GM18909 (cell line): ENCODE data around the gene RADIL.

Experiments
- ATAC-seq: cut with Tn5 transposase; IDR thresholded peaks from one replicate; pipeline ENCODE4 v1.9.1; 2021; ENCODE audit warnings: mild to moderate bottlenecking; ENCODE audit not compliant: unreplicated experiment, poor library complexity

RADIL gene

DNA sequence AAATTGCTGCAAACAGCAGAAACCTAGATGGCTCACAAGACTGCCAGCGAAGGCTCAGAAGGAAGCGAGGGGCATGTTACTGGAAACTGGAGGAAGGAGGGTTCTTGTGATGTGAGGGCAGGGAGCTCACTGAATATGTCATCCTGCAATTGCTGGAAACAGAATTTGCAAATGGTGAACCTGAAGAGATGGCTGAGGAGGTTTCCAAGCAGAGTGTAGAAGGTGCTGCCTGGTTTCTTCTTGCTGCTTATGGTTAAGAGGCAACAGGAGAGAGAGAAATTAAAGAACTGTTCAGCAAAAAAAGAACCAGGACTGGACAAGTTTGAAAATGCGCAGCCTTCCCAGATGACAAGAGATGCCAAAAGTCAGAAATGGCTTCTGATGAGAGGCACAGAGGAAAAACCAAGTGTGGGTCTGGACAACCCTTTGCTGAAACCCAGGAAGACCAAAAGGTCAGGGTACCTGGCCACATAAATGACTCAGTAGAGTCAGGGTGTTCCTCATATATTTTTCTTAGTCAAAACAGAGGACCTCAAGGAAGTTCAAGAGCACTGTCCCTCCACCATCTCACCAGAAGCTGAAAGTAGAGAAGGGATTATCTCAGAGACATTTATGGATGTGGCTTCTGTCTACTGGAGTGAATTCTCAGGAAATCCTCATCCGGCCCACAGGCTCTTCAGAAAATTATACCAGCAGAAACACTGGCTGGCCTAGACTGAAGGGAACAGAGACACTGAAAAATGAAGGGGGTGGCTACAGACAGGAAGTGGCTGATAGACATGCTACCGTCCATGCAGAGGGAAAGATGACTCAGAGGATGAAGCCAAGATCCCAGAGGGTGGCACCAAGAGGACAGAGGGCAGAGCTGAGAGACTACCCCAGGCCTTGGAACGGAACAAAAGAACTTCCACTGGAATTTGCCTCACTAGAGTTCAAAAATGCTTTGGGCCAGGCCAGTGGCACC, 31.8 kb downstream of the RADIL start:
- ATAC-seq = no peak

DNA sequence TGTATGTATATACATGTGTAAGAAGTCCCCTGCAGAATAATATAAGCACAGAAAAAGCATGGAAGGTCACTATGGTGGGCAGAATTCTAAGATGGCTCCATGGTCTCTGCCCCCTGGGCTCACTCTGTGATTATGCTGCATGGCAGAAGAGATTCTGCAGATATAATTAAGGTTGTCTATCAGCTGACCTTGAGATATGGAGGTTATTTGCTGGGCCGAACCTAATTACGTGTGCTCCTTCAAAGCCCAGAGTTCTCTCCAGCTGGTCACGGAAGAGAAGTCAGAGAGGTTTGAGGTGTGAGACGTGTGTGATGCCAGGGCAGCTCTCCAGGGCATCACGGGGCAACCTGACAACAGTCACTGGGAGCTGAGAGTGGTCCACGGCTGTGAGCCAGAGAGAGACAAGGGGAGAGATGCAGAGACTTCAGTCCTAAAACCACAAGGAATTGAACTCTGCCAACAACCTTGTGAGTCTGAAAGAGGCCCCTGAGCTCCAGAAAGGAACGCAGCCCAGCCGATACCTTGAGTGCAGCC, 33.2 kb downstream of the RADIL start:
- no peak for ATAC-seq

DNA sequence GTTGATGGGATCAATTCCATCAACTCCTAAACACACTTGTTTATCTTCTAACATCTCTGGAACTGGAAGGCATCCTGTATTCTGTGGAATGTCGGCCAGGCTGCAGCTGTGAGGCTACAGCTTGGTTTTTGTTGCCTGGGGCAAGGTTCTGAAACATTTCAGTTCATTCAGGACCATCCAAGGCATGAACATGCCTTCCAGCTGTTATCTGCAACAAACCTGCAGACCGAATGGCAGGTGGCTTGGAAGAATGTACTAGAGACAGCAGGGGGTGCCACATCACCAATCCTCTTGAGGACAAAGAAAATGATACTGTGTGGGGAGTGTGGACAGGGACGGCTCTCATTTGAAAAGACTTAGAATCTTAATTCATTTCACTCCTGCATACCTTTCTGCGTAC, 34.1 kb downstream of the RADIL start:
- no peak for ATAC-seq

DNA sequence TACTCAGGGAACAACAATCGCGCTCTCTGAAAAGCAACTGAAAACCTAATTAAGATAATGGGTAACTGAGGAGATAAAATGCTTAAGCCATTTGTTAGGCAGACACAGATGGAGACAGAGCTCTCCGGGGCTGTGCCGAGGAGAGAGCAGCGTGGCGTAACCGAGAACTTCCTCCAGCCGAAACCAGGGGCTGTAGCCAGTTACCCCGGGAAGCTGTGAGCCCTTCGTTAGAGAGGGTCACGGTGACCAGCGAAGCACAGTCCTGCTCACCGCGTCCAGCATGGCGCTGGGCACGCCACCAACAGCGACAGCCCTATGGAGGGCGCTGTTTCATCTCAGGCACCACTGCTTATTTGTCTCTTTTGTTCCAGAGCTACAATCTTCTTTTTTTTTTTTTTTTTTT, 37.8 kb downstream of the RADIL start:
- ATAC-seq = no peak

DNA sequence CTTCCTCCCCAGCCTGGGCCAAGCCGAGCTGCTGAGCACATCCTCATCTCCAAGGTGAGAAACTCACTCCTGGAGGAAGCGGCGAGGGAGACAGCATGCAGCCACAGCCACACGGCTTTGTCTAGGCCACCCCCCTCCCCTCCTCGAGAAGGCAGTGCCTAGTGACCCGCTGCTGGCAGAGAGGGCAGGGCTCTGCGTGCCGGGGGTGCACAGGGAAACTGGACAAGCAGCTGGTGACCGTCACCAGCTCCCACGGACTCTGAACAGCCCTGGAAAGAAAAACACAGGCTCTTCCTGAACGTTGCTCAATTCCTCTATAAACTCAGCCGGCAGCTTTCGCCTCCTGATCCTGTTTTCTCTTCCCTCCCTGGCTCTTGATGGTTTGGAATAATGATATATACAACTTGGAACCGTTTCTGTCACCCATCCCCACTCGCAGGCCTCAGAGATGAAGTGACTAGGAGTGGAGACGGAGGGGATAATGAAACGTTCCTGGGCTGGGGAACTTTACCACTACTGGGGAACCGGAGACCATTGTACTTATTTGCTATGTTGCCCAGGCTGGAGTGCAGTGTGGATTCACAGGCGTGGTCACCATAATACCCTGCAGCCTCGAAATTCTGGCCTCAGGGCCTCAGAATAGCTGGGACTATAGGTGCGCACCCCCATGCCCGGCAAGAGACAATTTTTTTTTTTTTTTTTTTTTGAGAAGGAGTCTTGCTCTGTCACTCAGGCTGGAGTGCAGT, 41.0 kb downstream of the RADIL start:
- no peak for ATAC-seq

DNA sequence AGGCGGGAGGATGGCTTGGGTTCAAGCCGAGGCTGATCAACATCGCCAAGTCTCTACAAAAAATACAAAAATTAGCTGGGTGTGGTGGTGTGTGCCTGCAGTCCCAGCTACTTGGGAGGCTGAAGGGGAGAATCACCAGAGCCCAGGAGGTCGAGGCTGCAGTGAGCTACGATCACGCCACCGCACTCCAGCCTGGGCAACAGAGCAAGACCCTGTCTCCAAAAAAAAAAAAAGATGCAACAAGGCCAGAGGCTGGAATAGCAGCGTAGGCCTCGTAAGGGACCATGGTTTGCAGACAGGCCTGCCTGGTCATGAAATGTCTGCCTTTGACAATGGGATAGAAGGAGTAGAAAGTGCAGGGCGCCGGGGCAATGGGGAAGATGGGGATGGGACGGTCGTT, 41.7 kb downstream of the RADIL start:
- ATAC-seq = no peak

DNA sequence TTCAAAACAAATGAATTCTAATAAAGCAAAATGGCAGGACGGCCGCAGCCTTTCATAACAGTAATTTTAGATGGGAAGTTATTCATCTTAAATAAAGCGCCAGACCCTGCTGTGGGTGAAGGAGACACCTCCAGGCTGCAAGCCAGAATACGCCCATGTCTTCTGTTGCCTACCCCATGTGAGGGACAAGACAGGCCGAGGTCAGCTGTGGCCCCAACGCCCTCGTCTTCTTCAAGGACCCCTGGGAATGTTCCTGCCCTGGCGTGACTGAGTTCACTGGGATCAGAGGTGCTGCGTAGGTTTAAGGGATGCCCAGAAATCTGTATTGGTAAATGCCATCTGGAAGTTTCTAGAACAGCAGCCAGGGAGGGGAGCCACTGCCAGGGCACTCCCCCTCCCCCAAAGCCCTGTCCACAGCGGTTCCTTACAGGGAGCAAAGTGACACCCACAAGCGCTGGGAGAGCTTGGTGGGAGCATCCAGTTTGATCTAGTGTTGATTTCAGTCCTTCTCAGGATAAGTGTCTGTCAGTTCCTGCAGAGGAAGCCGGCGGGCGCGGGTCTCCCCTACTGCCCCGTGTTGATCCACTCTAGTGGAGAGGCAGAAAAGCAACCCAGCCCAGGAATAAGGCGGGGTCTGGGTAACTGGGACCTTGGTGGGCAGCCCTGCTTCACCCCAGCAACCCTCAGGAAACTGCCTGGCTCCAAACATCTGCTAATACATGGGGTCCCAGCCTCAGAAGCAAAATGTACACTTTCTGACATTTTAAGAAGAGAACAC, 42.3 kb downstream of the RADIL start:
- no peak for ATAC-seq

DNA sequence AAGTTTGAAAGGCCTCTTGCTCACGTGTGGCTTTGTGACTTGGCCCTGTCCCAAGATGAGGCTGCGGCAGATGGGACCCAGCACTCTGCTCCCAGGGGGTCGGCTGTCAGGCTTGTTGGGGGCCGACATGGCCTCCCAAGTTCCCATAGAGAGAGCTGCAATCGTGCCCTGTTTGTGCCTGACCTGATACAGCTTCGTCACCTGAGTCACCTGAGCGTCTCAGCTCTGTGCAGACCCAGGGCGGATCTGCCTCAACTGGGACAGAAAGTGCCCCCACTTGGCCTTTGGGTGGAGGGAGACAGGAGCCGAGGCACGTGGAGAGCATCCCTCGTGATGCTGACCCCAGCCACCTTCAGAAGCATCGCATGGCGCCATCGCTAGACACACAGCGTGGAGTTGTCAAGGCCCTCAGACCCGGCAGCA, 43.4 kb downstream of the RADIL start:
- no peak for ATAC-seq

DNA sequence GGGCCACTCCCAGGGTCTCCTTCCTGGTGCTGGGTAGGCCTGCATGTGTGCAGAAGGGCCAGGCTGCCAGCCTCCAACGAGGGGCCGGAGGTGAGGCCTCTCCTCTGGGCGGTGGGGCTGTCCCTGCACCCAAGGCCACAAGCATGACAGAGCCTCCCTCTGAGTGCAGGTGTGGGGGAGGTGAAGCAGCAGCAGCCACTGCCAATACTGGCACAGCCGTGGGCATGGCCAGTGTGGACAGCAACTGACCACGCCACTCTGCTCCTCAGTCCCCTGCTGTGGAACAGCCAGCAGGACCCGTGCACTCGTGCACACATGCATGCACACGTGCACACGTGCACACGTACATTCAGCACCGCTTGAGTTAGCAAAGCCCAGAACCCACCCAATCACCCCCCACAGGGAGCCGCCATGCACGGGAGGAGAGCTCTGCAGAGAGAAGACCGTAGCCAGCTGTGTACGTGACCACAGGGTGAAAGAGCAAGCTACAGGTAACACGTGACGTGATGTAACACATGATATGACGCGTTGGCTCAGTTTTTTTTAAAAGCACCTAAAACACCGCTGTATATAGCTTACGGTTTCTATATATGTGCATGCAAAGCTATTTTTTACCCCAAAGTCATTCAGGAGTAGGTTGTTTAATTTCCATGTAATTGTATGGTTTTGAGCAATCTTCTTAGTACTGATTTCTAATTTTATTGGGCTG, 44.7 kb downstream of the RADIL start:
- ATAC-seq = no peak

DNA sequence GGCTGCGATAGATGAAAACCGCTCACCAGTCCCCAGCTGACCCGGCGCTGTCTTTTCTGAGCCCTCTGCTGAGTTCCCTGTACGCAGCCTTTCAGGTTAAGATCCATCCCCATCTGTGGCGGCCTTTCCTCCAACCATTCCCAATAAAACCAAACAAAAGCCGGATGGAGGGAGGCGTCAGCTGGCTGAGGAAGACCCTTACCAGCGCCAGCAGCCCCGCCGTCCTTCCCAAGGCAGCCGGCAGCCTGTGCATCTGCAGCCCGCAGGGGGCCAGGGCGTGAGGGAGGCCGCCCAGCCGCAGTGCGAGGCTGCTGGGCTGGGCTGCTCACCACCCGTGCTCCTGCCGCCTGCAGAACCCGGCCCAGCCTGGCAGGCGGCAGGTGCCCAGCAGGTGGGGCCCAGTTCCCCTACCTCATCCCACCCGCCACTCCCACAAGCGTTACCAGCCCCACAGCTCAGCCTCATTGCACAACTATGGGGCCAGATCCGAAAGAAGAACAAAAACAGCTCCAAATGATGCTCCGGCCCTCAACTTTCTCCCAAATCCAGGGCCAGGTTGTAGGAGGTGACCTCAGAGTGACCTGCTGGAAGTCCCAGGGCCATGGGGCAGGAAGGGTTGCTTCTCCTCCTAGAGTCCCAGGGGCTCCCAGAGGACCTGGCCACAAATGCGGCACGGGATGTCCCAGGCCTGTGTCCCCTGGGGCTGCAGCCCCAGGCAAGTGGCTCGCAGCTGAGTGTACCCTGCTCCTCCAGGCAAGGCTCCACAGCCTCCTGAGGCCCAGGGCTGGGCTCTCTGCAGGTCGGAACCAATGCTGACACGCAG, 45.5 kb downstream of the RADIL start:
- ATAC-seq = no peak

DNA sequence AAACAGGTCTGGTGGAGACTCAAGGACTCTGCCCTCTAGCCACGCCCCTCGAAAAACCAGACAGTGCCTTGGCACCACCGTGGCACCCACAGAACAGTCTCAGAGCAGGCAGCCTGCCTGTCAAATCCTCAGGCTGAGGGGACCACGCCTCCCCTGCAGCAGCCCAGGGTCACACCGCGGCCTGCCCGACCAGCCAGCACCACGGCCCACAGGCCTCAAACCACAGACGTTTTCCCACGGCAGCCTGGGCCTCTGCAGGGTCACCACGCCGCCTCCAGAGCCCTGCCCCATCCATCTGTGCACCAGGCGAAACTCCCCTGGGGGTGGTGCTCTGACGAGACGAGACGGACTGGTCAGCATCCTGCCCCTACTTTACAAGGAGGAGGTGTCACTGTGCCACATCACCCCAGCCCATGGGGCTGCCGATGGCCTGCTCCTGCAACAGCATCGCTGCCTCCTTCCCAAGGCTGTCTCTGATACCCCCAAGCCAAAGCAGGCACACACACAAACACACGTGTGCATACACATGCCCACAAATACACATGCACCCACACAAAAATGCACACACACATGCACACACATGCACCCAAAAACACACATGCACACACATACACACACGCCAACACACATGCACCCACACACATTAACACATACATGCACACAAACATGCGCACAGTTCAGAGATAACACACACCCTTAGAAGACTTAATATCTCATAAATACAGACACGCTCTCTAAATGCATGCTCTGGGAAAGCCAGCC, 46.3 kb downstream of the RADIL start:
- no peak for ATAC-seq

DNA sequence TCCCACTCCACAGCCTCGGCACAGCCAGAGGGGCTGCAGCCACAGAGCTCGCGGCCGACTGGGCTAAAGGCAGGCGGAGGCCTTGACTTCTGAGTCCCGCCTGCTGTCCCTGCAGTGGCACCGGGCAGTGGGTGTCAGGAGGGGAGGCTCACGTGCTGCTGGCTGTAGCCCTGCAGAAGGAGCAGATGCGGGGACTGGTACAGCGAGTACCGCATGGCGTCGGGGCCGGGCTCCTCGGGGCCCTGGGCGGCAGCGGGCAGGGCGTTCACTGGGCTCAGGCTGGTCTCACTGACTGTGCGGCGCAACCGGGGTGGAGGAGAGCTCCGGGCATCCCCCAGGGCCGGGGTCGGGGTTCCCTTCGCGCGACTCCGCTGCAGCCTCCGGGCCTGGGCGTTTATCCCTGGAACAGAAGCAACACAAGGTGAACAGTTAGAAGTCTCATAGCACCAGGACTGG, 47.3 kb downstream of the RADIL start:
- no peak for ATAC-seq

DNA sequence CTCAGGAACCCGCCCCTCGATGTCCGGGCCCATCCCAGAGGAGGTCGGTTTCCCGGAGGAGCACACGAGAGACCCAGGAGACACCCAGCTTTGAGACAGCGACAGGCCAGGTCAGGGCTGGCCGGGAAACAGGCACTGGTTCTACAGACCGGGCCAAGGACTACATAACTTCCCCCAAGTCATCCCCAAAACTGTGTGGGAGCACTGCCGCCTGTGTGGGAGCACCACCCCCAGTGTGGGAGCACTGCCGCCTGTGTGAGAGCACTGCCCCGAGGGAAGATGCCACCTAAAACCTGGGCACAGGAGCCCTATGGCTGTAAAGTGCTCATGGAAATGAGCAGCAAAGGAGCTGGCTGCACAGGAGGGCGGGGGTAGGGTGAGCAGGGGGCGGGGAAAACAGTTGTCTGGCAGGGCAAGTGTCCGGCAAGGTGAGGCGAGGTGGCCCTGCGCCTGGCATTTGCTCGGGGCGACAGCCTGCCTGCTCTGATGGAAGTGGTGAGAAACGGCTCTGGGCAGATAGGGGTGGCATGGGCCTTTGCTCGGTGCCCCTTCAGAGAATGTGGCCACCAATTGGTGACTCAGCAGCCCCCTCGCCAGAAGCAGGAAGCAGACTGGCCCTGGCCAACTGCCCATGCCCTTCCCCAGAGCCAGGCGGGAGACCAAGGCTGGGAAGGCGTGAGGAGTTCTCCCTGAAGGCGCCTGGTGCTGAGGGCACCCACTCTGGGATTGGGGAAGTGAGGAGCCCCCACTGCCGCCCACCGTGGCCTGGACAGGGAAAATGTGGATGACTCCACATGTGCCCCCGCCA, 47.9 kb downstream of the RADIL start:
- no peak for ATAC-seq

DNA sequence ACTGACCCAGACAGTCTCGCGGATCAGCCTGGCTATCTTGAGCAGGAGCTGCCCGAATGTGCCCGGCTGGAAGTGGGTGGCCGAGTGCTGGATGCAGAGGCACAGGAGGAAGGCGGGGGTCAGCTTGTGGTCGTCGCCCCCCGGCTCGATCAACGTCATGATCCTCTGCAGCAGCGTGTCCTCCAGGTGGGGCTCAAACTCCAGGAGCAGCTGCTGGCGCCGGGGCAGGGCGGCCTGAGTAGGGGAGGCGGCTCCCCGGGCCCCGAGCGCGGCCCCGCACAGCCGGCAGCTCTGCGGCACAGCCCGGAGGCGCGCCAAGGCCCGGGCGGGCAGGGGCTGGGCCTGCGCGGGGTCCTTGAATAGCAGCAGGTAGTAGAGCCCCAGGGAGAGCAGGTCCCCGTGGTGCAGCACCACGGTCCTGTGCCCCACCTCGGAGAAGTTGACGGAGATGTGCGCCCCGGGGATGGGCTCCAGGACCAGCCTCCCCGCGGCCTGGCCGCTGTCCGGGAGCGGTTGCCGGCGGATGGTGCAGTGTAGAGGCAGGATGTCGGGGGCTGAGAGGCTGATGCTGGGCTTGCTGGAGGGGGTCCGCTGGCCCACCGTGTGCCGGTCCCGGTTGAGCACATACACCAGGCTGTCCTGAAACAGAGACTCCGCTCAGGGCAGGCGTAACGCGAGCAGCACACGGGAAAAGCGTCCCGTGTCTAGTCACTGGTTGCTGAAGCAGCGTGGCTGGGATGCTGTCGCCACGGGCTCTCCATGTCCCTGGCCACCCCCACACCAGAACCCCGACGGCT, 48.7 kb downstream of the RADIL start:
- ATAC-seq = no peak

DNA sequence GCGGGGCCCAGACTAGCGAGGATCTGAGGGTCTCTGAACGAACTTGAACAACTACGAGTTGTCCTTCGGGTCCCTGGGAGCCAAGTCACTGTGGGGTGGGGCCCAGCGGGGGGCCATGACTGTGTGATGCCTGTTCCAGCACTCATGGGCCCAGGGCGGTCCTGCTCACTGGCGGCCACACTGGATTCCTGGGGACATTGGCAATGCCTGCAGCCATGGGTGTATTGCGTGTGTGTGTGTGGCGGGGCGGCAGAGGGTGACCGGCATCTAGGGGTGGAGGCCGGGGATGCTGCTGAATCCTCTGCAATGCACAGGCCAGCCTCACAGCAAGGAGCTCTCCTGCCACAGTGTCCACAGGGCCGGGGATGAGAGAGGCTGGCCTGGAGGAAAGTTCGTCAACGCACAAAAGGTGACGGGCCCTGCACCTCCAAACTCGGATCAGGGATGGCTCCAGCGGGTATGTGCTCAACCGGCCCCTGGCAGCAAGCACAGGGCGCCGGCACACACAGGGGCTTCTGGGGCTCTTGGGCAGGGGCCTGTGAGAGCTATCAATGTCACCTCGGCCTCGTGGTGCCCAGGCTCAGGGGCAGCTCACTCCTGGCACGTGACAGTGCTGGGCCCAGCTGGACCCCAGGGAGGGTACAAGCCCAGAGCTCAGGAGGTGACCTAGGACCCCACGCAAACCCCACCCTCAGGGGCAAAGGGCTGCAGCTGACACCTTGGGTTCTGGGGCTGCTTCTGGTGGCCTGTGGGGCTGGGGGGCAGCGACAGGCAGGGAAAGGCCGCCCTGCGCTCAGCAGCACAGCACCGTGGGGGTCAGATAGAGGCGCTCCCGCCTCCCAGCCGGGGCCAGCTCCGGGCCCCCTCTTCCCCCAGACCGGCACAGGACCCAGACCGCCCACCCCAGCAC, 49.6 kb downstream of the RADIL start:
- ATAC-seq = no peak

DNA sequence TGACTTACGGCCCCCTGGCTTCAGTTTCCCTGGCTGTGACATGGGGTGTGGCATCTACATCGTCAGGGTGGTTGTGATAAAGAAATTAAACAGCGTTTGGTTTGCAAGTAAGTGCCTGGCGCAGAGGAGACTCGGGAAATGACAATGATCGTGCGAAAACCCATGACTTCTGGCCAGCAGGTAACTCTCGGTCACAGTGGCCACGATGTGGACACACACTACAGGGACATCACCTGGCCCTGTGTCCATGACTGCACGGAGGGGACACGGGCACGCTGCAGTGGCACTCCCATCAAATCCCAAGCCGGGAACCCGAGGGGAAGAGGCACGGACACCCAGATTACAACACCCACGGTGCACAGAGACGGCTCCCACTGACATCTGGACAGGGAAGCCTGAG, 50.3 kb downstream of the RADIL start:
- ATAC-seq = no peak
